Measurements from ENCODE around the gene SLC15A5.

GRCh38 chr12:16163146-16163545 is 114.3 kb downstream of the SLC15A5 start:
- TF ChIP-seq EZH2phosphoT487 (IDR thresholded peaks at IDR 0.05) (no peak), CTCF (IDR thresholded peaks at IDR 0.05) (no peak)

Measured in neural progenitor cell (in vitro differentiated cells).